SU-DHL-6 (cell line): ENCODE results near the gene EP300.
"Not testable (repeated sequence)": the region's sequence is repeated elsewhere in the genome, so short reads cannot be mapped to it uniquely, and the experiment has no call there.

ENCODE experiments used
- EZH2phosphoT487 ChIP-seq: fragments of 200-600 bp; sonication (generic), shearing (Covaris generic); conservative IDR thresholded peaks from 2 replicates; pipeline ENCODE4 v1.6.1; 2018; ENCODE audit warnings: mild to moderate bottlenecking, antibody characterized with exemption, low read length, moderate library complexity, mixed read lengths
- TF ChIP-seq, protein P1 (sequence below): fragments of 200-600 bp; sonication (generic); IDR thresholded peaks from one replicate; pipeline ENCODE4 v1.5.1; 2017; ENCODE audit warnings: antibody characterized with exemption, mild to moderate bottlenecking, low read length, moderate library complexity; ENCODE audit not compliant: insufficient read depth, poor library complexity, severe bottlenecking

DNA sequence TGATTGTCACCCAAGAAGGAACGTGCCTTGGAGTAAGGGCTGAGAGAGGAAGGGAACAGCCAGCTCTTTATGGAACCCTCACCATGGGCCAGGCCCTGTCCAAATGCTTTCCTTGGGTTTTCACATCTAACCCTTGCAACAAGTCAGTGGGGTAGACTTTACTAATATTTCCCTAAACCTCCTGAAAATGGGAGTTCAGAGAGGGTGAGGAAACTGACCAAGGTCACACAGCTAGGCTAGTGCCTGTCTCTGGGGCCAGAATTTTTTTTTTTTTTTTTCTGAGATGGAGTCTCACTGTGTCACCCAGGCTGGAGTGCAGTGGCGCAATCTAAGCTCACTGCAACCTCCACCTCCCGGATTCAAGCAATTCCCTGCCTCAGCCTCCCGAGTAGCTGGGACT lies 42.6 kb upstream of the EP300 start:
- TF ChIP-seq, protein P1, sequence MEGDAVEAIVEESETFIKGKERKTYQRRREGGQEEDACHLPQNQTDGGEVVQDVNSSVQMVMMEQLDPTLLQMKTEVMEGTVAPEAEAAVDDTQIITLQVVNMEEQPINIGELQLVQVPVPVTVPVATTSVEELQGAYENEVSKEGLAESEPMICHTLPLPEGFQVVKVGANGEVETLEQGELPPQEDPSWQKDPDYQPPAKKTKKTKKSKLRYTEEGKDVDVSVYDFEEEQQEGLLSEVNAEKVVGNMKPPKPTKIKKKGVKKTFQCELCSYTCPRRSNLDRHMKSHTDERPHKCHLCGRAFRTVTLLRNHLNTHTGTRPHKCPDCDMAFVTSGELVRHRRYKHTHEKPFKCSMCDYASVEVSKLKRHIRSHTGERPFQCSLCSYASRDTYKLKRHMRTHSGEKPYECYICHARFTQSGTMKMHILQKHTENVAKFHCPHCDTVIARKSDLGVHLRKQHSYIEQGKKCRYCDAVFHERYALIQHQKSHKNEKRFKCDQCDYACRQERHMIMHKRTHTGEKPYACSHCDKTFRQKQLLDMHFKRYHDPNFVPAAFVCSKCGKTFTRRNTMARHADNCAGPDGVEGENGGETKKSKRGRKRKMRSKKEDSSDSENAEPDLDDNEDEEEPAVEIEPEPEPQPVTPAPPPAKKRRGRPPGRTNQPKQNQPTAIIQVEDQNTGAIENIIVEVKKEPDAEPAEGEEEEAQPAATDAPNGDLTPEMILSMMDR, result not testable (repeated sequence)
- not testable (repeated sequence) for TF ChIP-seq EZH2phosphoT487
